GM18909 (cell line): Measurements from ENCODE around the gene B4GALT1.

Source experiments
- ATAC-seq: cut with Tn5 transposase; IDR thresholded peaks from one replicate; pipeline ENCODE4 v1.9.1; 2021; ENCODE audit warnings: mild to moderate bottlenecking; ENCODE audit not compliant: unreplicated experiment, poor library complexity

Gene B4GALT1

DNA sequence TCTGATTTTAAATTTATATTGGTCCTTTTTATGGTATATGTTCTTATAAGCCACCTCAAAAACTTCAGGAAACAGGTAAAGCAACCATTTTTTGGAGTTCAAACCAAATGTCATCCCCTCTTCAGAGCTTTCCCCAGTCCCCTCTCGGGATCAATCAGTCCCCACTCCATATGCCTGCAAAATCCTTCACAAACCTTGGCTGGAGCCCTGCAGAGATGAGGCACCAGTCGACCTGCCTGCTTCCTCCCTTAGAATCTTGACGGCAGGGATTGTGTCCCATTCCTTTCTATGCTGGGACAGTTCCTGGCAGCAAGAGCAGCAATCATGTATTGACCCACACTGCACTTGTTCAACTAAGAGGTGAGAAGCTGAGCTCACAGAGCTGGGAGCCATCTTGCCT is 22.6 kb downstream of the B4GALT1 start:
- no peak for ATAC-seq

DNA sequence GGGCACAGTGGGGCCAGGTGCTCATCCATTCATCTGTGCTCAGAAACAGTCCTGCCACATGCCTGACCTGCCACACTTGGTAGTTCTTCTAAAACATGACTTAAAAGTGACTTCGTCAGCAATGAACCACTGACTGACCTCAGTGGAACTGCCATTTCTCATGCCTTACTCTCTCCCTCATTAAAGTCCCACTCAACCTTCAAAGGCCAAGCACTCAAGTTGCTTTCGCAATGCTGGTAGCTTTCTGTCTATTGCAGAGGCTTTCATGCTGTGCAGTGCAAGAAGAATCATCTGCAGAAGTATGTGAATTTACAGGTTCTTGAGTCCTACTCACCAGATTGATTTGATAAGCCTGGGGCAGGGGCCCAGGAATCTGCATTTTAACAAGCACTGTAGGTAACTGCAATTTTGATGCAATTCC is 23.9 kb downstream of the B4GALT1 start:
- no peak for ATAC-seq

DNA sequence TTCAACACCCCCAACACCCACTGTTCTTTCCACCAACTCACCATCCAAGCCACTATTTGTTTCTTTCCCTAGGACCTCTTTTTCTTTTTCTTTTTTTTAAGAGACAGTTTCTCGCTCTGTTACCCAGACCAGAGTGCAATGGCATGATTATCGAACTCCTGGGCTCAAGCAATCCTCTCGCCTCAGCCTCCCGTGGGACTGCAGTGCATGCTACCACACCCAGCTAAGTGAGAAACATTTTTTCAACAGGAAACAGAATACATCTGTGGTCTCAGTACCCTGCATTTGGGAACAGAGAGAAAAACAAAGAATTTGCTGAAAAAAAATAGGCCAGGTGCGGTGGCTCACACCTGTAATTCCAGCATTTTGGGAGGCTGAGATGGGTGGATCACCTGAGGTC is 24.6 kb downstream of the B4GALT1 start:
- ATAC-seq, result peak; percentile 42

DNA sequence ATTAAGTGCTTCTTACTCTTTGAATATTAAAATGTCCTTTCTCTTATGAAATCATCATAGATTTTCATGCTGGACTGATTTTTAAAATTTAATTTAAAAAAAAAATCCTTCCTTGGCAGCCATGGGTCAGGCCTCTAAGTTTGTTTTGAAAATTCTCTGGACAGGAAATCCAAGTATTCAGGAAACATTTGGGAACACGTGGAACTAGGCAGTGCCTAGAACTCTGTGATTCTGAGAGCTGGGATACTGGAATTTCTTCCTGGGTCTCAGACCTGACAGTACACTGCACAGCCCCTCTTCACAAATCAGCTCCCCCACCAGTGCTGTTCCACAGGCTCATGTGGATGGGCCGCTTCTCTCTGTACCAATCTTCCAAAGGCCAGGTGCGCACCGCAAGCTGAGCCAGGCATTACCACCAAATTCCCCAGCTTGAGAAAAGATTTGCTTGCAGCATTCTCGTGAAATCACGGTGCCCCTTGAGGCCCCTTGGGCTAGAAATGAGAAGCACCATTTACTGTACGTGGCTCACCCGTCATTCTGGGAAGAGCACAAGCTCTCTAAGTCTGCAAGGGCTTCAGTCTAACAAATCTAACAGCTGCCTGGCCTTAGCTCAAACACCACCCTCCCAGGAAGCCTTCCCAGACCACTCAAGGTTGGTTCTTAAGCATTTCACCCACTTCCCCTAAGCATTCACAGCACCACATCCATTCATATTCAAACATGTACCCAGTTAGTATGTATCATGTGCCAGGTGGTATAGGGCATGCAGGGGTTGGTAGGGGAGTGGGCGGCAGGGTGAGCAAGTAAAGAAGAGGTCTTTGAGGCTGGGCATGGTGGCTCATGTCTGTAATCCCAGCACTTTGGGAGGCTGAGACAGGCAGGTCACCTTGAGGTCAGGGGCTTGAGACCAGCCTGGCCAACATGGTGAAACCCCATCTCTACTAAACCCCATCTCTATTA is 26.5 kb downstream of the B4GALT1 start:
- peak; percentile 21 for ATAC-seq

DNA sequence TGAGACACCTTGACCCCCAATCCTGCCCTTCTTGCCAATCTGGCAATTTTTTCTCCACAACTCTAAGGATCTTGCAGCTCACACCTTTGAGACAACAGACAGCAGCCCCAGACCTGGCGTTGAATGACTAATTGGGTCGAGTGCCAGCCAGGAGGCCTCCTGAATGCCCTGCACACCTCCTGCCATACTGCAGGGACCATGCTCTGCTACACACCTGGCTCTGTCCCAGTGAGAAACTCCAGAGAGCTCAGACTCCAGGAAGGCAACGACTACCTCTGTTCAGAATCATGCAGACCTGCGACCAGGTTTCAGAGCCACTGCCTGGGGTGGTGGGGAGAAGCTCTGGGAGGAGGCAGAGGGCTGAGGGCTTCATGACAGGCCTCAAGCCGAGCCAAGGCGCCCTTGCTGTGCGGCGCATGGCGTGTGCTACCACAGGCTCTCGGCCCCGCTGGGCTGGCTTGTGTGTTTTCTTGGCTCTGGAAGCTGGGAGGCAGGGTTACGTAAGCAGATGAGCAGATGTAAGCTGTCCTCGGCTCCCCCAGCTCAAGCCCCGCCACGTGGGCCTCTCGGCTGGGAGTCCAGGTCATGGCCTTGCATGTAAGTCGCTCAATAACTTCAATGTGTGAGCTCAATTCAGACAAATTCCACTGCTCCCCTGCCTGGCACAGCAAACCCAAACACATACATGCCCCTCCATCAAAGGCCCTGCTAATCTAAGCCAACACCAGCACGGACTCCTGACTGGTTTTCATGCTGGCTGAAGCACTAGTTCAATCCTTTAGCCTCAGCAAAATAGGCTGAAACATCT is 27.5 kb downstream of the B4GALT1 start:
- no peak for ATAC-seq

DNA sequence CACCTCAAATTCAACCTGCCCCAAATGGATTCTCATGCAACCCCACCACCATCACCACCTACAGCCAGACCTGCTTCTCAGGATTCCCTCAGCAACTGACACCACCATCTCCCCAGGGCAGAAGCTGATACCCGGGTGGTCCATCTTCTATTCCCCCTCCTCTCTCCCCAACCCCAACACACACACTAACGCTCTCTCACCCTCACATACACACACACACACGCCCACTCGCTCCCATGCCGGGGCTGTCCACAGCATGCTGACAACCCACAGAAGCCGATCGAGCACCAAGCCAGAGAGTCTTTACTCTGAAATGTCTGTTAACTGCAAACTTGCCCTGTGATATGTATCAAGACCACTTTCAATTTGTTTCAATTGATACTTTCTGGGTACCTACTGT is 28.4 kb downstream of the B4GALT1 start:
- no peak for ATAC-seq

DNA sequence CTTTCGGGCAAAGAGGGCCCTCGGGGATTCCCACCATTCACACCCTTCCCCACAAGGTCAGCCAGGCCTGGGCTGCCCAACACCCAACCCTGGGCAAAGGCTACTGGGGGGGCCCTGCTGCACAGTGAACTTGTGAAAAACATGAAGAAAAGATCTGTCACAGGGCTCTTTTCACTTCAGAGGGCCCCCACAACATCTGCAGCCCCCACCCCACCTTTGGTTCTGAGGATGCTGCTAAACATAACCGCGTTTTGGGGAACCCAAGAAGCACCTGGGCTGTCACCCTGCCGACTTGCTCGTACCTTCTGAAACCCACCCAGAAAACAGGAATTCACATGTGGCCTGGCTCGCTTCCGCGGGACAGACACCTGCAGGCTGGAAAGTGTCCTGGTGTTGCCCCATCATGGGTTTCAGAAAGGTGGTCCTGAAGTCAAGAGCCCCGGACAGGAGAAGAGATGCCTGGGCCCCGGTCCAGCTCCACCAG is 29.3 kb downstream of the B4GALT1 start:
- no peak for ATAC-seq

DNA sequence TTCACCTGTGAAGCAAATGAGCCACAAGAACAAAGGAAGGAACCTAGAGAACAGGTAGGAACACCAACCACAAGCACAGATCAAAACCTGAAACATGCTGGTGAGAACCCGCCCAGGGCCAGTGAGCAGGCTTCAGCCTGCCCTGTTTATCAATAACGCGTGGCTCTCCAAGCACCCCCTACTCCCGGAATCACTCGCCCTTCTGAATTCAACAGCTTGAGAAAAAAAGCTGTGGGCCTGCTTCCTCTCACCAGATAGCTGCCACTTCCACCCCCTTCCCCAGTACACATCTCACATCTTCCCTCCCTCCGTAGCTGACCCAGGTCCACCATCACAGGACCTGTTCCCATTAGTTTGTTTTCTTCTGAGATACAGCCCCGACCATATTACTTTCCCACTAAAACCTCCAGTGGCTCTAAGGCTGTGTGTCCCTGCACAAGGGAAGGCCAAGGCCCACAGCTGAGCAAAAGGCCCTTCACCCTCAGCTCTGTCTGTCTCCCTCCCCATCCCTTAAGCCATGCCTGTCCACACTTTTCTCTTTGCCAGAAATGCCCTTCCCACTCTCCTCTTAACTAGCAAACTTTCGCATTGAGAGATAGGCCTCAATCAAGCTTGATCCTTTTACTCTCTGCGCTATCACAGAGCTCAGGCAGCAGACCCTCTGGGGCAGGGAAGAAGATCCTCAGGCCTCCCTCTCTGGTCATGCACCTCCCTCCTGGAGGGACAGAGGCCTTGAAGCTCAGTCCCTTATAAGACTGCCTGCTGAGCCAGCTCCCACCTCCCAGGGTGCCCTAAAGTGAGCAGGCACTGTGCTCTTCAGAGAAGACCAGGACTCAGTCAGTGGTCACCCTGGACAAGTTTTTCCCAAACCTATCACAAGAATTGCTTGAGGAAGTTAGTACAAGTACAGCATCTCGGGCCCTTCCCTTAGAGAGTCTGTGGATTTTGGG is 30.1 kb downstream of the B4GALT1 start:
- ATAC-seq, result peak; percentile 37

DNA sequence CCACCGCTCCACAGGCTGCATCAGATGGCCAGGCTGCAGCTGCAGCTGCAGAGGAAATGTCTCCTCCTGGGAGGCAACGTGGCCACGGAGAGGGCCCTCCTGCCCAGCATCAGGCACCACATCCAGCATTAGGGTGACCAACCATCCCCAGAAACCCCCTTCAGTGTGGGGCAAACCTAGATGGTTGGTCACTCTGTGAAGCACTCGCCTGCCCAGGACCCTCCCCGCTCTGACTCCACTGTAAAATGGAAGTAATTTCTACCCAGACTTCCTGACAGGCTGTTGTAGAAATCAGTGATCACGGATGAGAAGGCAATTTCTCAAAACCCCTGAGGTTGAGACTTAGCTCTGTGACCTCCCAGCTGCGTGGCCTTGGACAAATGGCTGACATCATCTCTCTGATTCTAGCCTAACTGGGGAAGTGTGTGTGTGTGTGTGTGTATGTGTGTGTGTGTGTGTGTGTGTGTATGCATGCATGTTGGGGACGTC is 31.6 kb downstream of the B4GALT1 start:
- no peak for ATAC-seq

DNA sequence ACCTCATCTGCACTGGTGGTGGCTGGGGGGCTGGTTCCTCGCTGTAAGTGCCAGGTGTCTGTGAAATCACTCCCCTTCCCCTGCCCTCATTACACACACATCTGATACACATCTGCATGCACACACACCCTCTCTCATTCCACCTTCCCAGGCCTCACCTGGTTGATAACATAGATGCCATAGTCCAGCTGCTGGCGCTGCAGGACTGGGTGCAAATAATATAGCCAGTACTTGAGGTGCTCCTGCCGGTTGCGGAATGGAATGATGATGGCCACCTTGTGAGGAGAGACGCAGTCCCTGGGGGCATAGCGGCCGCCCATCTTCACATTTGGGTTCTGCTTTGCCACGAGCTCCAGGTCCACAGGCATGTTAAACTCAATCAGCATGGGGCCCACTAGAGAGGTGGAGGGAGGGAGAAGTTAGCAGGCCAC is 32.1 kb downstream of the B4GALT1 start:
- ATAC-seq, result no peak

DNA sequence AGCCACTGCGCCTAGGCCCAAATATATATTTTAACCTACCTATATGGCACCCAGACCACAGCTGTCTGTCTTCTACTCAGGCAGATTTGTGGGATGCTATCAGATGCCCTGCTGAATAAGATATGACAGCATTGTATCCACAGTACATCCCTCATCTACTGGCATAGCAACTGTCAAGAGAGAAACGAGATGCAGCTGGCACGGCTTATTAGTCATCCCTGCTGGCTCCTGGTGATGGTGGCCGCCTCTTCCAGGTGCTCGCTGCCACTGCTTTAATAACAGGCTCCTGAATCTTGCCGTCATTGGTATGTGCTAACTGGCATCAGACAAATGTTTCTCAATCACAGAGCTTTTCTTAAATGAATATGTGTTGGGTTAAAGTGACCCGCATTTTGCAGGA is 34.0 kb downstream of the B4GALT1 start:
- ATAC-seq, result no peak

DNA sequence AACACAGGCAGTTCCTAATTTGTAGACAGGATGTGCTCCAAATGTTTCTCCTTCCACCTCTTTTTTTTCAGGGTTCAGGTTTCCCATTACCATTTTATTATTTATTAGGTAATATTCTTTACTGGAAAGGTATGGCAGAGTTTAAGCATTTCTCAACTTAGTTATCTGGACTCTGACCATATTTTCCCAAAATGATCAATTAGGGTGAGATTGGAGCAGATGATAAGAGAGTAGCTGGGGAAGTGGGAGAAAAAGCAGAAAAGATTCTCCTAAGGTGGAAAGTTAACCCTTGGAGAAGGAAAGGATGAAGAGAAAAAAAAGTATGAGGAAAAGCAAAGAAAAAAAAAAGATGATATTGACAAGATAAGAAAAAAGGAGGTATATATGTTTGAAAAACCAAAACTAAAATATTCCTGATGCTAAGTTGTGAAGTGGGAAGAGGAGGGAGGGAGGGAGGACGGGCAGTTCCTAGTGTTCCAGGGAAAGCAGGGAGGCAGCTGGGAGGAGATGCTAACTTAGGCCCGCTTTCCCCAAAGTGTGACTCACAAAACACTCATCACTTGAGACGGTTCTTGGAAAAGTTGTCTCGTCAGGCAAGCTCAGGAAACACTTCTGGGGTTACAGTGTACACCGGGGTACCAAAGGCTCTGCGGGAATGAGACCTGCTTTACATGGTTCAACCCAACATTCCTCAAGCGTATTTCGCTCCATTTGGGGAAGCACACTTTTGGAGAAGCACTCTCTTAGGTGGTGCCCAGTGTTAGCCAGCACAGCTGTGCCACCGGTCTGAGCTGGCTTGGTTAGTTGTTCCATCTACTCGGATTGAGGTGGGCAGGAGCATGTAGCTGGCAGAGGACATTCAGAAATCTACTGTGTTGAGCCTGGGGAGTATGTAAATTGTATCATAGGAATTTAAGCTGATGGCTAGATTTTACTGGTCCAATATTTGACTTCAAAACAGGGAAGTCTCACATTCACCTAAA is 35.1 kb downstream of the B4GALT1 start:
- no peak for ATAC-seq

DNA sequence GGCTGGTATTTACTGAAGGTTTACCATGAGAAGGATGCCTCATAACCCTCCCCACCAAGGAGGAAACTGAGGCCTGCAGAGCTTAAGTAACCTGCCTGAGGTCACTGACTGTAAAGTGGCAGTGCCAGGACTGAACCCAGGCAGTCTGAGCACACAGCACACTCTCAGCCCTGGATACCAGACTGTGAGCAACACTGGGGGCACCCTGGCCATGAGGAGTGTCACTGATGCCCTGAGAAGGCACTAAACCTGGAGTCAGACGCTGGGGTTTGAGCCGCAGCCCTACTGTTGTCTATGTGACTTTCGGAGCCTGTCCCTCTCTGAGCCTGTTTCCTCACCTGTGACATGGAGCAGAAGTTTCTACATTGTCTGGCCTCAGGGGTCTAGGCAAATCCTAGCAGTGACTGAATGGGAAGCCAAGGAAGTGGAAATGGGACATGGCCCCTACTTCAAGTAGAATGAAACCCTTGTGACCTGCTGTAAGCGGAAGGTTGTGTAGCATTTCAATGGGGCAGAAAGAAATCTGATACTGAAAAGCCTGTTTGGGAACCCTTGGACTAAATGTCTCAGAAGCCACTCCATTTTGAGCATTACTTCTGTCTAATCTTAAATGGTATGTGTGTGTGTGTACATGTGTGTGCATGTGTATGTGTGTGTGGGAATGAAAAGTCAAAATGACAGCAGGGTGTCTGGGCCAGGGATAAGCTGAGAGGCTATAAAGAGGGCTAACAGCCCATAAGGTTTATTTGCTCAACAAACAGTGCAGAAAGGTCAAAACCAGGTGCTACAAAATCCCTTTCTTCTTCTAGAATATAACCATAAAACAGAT is 36.0 kb downstream of the B4GALT1 start:
- ATAC-seq, result no peak

DNA sequence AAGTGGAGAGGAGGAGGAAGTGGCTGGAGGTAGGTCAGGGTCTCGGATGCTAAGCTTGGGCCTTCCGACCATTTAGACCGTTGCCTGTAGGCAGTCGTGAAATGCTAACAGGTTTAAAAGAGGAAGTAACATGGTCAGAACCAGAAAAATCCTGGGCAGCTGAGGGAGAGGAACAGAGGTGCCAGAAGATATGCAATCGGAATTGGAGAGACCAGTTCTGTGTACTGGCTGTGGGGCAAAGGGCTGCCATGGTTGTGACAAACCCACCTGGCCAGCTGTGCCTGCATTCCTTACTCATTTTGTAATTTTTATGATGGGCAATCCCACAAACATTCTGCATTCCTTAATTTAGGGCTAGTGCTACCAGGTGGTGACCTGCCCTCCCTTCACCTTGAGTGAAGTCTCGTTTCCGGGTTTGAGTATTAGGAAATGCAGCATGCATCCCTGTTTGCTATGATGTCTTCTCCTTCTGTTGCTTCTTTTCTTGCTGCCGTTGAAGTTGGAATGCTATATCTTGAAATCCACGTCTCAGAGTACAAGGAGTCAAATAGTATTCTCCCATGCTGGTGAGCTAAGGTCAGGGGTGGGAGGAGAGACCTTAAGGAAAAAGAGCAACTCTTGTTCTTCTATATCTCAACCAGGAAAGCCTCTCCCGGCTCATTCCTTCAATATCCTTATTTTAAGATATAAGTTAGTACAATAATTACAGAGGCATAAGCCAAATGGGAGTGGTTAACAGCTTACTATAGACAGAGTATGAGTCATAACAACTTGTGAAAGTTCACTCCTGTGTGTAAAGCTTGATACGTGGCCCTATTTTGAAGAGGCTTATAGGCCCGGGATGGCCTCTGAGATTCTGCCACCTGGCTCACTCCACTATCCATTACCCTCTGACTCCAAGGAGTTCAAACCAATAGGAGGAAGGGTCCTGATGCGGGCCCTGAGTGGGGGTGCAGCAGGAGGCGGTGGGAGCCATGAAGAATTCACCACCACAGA is 37.0 kb downstream of the B4GALT1 start:
- ATAC-seq, result peak; percentile 66

DNA sequence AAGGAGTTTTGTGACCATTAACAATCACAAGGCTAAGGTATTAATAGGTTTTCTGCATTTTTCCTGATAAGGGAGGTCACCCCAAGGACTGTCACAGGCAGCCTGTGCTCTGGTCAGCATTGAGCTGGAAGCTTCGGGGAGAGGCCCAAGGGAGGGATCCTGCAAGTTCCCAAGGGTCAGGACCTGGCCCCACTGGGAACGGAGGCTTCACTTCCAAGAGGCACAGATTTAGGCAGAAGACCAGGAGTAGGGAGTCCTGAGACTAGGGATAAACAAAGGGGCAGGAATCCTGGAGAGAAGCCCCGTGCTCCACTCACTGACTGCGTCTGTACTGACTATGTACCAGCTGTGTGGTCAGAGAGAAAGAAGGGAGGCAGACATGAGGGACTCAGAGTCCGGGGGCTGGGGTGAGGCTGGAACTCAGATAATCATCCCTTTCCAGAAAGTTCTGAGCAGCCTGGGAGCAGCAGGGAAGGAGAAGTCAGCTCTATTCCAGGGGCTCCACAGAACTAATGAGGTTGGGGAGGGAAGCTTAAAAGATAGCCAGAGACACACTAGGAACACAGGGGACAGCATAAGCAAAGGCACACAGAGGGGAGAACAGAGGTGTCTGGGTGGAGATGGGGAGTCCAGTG is 37.8 kb downstream of the B4GALT1 start:
- ATAC-seq, result no peak

DNA sequence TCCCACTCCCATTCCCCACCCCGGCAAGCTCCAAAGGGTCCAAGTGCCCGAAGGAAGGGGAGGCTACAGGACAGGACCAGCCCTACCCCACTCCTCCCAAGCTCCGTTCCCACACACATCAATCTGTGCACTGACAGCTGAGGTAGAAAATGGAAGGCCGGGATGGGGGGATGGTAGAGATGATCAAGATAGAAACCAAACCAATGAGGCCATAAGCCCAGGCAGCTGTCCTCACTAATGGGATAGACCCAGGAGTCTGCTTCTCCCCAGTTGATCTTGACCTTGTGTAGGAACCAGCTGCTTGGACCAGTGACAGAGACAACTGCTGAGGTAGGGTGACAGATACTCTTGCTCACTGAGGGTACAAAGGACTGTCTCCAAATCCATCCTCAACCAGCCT is 38.6 kb downstream of the B4GALT1 start:
- no peak for ATAC-seq
